Measurements from ENCODE around the gene UNC5CL.

UNC5CL gene

DNA sequence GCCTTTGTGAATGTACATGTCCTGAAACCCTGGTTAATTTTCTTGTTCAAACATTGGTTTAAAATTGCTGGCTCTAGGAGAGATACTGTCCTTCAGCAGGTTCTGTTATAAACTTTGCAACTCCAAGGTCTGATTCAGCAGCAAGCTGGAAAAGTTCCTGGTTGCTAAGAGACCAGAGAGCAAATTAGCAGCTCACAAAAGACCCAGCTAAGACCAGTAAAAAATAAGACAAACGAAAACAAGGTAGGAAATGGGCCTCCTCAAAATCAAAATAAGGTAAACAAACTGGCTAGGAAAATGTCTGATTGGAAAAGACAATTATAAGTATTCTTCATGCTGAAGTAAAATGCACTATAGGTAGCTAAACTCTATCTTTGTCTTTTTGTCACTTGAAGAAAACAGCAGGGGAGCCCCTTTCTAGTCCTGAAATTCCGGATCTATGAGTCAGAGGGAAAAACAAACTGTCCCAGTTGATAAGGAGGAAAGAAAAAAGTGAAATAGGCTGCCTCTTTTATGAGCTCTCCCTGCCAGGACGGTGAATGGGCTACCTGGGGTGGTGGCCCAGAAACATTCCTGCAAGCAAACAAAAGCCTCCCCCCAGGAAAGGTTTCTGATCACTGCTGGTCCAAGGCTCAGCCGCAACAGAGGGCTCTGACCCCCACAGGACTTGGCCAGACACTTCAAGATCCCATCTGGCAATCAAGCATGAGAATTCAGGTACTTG is 41.6 kb downstream of the UNC5CL start:
- Histone ChIP-seq H3K9me2 (replicated peaks; ENCODE audit: insufficient read depth, low read length) (no peaks in the 10 kb centered on the region), H3K27me3 (ENCODE audit: low read length) (0 out of 2 replicates have a peak, but pooled peaks cover 3% of the 10 kb centered on the region), H3K27ac (ENCODE audit: low read depth, low read length) (no peak overlapping the region), H2AFZ (ENCODE audit: low read depth, low read length, severe bottlenecking) (no peak overlapping the region), H3K4me2 (ENCODE audit: low read depth, low read length, poor library complexity, severe bottlenecking) (no peak overlapping the region), H3K9ac (ENCODE audit: low read length) (no peak overlapping the region), H3K9me3 (ENCODE audit: insufficient read depth, low read length) (no peaks in the 10 kb centered on the region), H3K4me3 (ENCODE audit: insufficient read depth, low read length, poor library complexity, severe bottlenecking) (no peak overlapping the region), H3K79me2 (ENCODE audit: insufficient read depth, low read length) (no peaks in the 10 kb centered on the region), H4K20me1 (ENCODE audit: low read depth, low read length) (no peaks in the 10 kb centered on the region), H3F3A (ENCODE audit: insufficient read depth) (no peaks in the 10 kb centered on the region), H3K36me3 (ENCODE audit: low read length) (no peaks in the 10 kb centered on the region)
- no peak for TF ChIP-seq EZH2phosphoT487 (conservative IDR thresholded peaks at IDR 0.05; ENCODE audit: low read length)
- TF ChIP-seq, protein P1, sequence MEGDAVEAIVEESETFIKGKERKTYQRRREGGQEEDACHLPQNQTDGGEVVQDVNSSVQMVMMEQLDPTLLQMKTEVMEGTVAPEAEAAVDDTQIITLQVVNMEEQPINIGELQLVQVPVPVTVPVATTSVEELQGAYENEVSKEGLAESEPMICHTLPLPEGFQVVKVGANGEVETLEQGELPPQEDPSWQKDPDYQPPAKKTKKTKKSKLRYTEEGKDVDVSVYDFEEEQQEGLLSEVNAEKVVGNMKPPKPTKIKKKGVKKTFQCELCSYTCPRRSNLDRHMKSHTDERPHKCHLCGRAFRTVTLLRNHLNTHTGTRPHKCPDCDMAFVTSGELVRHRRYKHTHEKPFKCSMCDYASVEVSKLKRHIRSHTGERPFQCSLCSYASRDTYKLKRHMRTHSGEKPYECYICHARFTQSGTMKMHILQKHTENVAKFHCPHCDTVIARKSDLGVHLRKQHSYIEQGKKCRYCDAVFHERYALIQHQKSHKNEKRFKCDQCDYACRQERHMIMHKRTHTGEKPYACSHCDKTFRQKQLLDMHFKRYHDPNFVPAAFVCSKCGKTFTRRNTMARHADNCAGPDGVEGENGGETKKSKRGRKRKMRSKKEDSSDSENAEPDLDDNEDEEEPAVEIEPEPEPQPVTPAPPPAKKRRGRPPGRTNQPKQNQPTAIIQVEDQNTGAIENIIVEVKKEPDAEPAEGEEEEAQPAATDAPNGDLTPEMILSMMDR (IDR thresholded peaks at IDR 0.05; ENCODE audit: insufficient read depth, low read length, poor library complexity, severe bottlenecking), result no peak

DNA sequence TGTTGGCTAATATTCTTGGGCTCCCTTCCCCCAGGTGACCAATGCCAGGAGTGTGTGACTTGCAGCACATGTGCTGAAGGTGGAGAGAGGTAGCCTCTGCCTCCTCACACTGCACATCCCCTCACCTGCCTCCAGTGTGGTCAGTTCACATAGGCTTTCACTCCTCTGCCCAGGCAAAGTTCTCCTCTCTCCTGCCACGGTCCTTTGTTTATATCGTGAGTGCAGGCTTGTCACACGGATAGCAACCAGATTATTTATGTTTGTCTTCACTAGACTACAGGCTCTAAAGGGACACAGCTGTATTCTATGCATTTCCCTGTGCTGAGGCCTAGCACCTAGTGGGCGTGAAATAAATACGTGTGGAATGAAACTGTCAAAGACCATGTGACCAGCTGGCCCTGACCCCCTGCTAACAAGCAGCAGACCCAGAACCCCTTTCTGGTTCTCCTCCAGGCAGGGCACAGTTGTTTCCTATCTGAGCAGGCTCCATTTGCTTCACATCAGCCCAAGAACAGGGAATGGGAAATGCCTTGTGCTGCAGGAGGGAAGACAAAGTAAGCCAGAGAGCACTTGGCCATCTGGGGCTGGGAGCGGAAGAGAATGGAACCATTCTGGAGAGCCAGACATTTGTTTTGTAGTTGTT is 42.3 kb downstream of the UNC5CL start:
- no peaks in the 10 kb centered on the region for H3F3A ChIP-seq (ENCODE audit: insufficient read depth)
- no peaks in the 10 kb centered on the region for H3K36me3 ChIP-seq (ENCODE audit: low read length)
- H3K79me2 ChIP-seq (ENCODE audit: insufficient read depth, low read length), result no peaks in the 10 kb centered on the region
- no peak overlapping the region for H3K4me2 ChIP-seq (ENCODE audit: low read depth, low read length, poor library complexity, severe bottlenecking)
- TF ChIP-seq, protein P1 (IDR thresholded peaks at IDR 0.05; ENCODE audit: insufficient read depth, low read length, poor library complexity, severe bottlenecking), result no peak
- TF ChIP-seq EZH2phosphoT487 (conservative IDR thresholded peaks at IDR 0.05; ENCODE audit: low read length), result no peak
- no peak overlapping the region for H3K9ac ChIP-seq (ENCODE audit: low read length)
- H2AFZ ChIP-seq (ENCODE audit: low read depth, low read length, severe bottlenecking), result no peak overlapping the region
- H3K9me2 ChIP-seq (replicated peaks; ENCODE audit: insufficient read depth, low read length), result no peaks in the 10 kb centered on the region
- no peaks in the 10 kb centered on the region for H3K9me3 ChIP-seq (ENCODE audit: insufficient read depth, low read length)
- H3K27ac ChIP-seq (ENCODE audit: low read depth, low read length), result no peak overlapping the region
- H3K27me3 ChIP-seq (ENCODE audit: low read length), result 0 out of 2 replicates have a peak, but pooled peaks cover 3% of the 10 kb centered on the region
- no peaks in the 10 kb centered on the region for H4K20me1 ChIP-seq (ENCODE audit: low read depth, low read length)
- no peak overlapping the region for H3K4me3 ChIP-seq (ENCODE audit: insufficient read depth, low read length, poor library complexity, severe bottlenecking)

DNA sequence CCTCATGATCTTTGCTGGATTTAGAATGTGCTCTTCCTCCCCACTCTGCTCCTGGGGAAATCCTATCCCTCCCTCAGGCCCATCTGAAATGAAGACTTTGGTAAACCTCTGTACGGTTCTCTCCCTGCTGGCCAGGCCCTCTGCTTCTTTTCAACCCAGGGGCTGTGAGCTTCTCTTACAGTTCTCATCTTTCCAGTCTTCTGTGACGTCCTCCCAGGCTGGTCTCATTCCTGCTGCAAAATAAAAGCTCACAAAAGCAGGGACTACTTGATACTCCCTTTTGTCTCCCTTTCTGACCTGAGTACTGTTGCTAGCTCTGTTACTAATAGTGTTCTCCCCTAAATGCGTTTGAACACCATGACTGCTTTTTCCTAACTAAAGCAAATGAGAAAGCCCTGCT is 46.3 kb downstream of the UNC5CL start:
- H3K4me3 ChIP-seq (ENCODE audit: insufficient read depth, low read length, poor library complexity, severe bottlenecking), result no peak overlapping the region
- H2AFZ ChIP-seq (ENCODE audit: low read depth, low read length, severe bottlenecking), result no peak overlapping the region
- H3K9me2 ChIP-seq (replicated peaks; ENCODE audit: insufficient read depth, low read length), result no peaks in the 10 kb centered on the region
- H3K79me2 ChIP-seq (ENCODE audit: insufficient read depth, low read length), result no peaks in the 10 kb centered on the region
- no peaks in the 10 kb centered on the region for H3K9me3 ChIP-seq (ENCODE audit: insufficient read depth, low read length)
- 0 out of 2 replicates have a peak, but pooled peaks cover 3% of the 10 kb centered on the region for H3K27me3 ChIP-seq (ENCODE audit: low read length)
- no peak overlapping the region for H3K9ac ChIP-seq (ENCODE audit: low read length)
- no peak for TF ChIP-seq EZH2phosphoT487 (conservative IDR thresholded peaks at IDR 0.05; ENCODE audit: low read length)
- TF ChIP-seq, protein P1 (IDR thresholded peaks at IDR 0.05; ENCODE audit: insufficient read depth, low read length, poor library complexity, severe bottlenecking), result no peak
- H3K4me2 ChIP-seq (ENCODE audit: low read depth, low read length, poor library complexity, severe bottlenecking), result no peak overlapping the region
- H3F3A ChIP-seq (ENCODE audit: insufficient read depth), result no peaks in the 10 kb centered on the region
- no peak overlapping the region for H3K27ac ChIP-seq (ENCODE audit: low read depth, low read length)
- no peaks in the 10 kb centered on the region for H3K36me3 ChIP-seq (ENCODE audit: low read length)
- H4K20me1 ChIP-seq (ENCODE audit: low read depth, low read length), result no peaks in the 10 kb centered on the region

Data from SU-DHL-6 (cell line).